H1 (cell line): Measurements from ENCODE around the gene GALNT2. TPM values are rescaled to one million over a fixed set of nuclear protein-coding genes. Genes with fewer than 3 reads are reported as not detected.

Experiments
- FOSL1 ChIP-seq: IDR thresholded peaks from 2 replicates; pipeline ENCODE4 v1.6.1; 2011; ENCODE audit warnings: mild to moderate bottlenecking, low read depth, low read length, moderate library complexity; ENCODE audit not compliant: insufficient read depth
- polyA plus RNA-seq, 7 experiments: library from polyadenylated mRNA; depleted of rRNA in 3 of 7; stranded (reverse) in 5 of 7; unstranded in 2 of 7; fragments of >200 nt in 5 of 7; fragments of 200-250 nt in 2 of 7; gene quantifications; 1 replicate in 5 of 7; 2 replicates in 1 of 7; 4 replicates in 1 of 7; pipeline versions ENCODE4 v1.2.1 to v1.2.3, GENCODE V29; 2011 to 2013; ENCODE audit warnings: missing spikeins in 2 of 7, mixed read lengths in 2 of 7
- total RNA-seq: library from RNA; stranded (reverse); fragmentation: NEBNext Ultra II Directional; extraction: Animal tissue kit (Norgen Biotek cat#: 25700); gene quantifications from 2 replicates; pipeline ENCODE4 v1.2.1, GENCODE V29; 2021

GALNT2 gene
- total and polyA plus RNA-seq, 2 of the 8 experiments (the other 6 are each of a cell fraction or from before 2014, with no cell fraction given), result 34.5 to 75.3 TPM

- no peak for TF ChIP-seq FOSL1
- TF ChIP-seq, all 59 proteins: peak for 0
Measured at GRCh38 chr1:230237009-230237370, 170.0 kb downstream of the GALNT2 start (continued).
